Loucy (cell line): Measurements from ENCODE around the gene LRRC18.

Experiments
- H2AFZ ChIP-seq: fragments of 200-600 bp; sonication (generic); 2 replicates; pipeline ENCODE4 v1.6.0; 2016; ENCODE audit warnings: antibody characterized with exemption, mild to moderate bottlenecking, low read length, moderate library complexity
- H3F3A ChIP-seq: fragments of 200-600 bp; 2 replicates; pipeline ENCODE4 v1.6.0; 2016; ENCODE audit warnings: antibody characterized with exemption, low read depth, mild to moderate bottlenecking
- H3K27me3 ChIP-seq: fragments of 200-600 bp; sonication (generic); 2 replicates; pipeline ENCODE4 v1.6.1; 2014; ENCODE audit warnings: low read length, mild to moderate bottlenecking; ENCODE audit not compliant: insufficient read depth, poor library complexity, severe bottlenecking
- H3K36me3 ChIP-seq: fragments of 200-600 bp; sonication (generic); 2 replicates; pipeline ENCODE4 v1.6.1; 2016; ENCODE audit warnings: low read length; ENCODE audit not compliant: insufficient read depth
- H3K4me1 ChIP-seq: fragments of 200-600 bp; sonication (generic); 2 replicates; pipeline ENCODE4 v1.5.1; 2014; ENCODE audit warnings: low read length, mild to moderate bottlenecking; ENCODE audit not compliant: insufficient read depth, poor library complexity, severe bottlenecking
- H3K4me2 ChIP-seq: fragments of 200-600 bp; sonication (generic); 2 replicates; pipeline ENCODE4 v1.6.0; 2014; ENCODE audit warnings: antibody characterized with exemption, low read length, low read depth, mild to moderate bottlenecking; ENCODE audit not compliant: poor library complexity, severe bottlenecking
- H3K4me3 ChIP-seq: fragments of 200-600 bp; sonication (generic); 2 replicates; pipeline ENCODE4 v1.5.1; 2014; ENCODE audit warnings: low read length, mild to moderate bottlenecking, mixed read lengths; ENCODE audit not compliant: poor library complexity, severe bottlenecking
- H3K79me2 ChIP-seq: fragments of 200-600 bp; sonication (generic); 2 replicates; pipeline ENCODE4 v1.6.1; 2014; ENCODE audit warnings: low read length; ENCODE audit not compliant: insufficient read depth
- H3K9ac ChIP-seq: fragments of 200-600 bp; sonication (generic); 2 replicates; pipeline ENCODE4 v1.6.0; 2014; ENCODE audit warnings: mild to moderate bottlenecking, low read depth, low read length, moderate library complexity; ENCODE audit not compliant: poor library complexity, severe bottlenecking
- H3K9me2 ChIP-seq: fragments of 200-600 bp; sonication (generic); replicated peaks from 2 replicates; pipeline ENCODE4 v1.6.1; 2016; ENCODE audit warnings: low read depth, low read length, mixed read lengths
- H3K9me3 ChIP-seq: fragments of 200-600 bp; sonication (generic); 2 replicates; pipeline ENCODE4 v1.6.1; 2014; ENCODE audit warnings: mild to moderate bottlenecking, antibody characterized with exemption, low read length, low read depth; ENCODE audit not compliant: insufficient read depth
- H4K20me1 ChIP-seq: fragments of 200-600 bp; sonication (generic); 2 replicates; pipeline ENCODE4 v1.6.0; 2014; ENCODE audit warnings: antibody characterized with exemption, low read length, mild to moderate bottlenecking; ENCODE audit not compliant: insufficient read depth, poor library complexity, severe bottlenecking
- EZH2phosphoT487 ChIP-seq: fragments of 200-600 bp; IDR thresholded peaks from 2 replicates; pipeline ENCODE4 v1.6.1; 2018; ENCODE audit warnings: antibody characterized with exemption, mild to moderate bottlenecking, moderate library complexity, borderline replicate concordance
- TF ChIP-seq, protein P1 (sequence below): fragments of 200-600 bp; sonication (generic); conservative IDR thresholded peaks from 2 replicates; pipeline ENCODE4 v1.5.1; 2014; ENCODE audit warnings: mild to moderate bottlenecking, antibody characterized with exemption, low read length

Gene LRRC18

DNA sequence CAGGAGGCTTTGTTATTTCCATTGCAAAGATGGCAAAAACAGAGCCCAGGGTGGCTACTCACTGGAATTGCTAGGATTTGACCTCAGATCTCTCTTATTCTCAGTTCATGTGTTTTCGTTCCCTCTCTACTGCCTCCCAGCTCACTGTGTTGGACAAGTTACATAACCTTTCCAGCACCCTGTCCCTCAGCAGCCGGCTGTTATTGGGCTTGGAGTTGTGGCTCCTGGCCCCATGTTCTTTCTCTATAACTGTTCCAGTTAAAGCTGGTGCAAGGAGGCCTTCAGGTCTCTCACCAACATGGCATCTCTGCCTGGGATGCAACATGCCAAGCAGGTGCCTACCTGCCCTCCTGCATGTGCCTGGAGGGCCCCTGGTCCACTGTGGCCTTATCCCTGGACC lies 56.8 kb downstream of the LRRC18 start:
- Histone ChIP-seq H3K4me1 (no peaks in the 10 kb centered on the region), H3F3A (no peaks in the 10 kb centered on the region), H3K27me3 (no peaks in the 10 kb centered on the region), H2AFZ (no peak overlapping the region), H3K36me3 (no peaks in the 10 kb centered on the region), H4K20me1 (no peaks in the 10 kb centered on the region), H3K79me2 (no peaks in the 10 kb centered on the region), H3K9me3 (no peaks in the 10 kb centered on the region), H3K9me2 (no peaks in the 10 kb centered on the region), H3K4me3 (no peak overlapping the region), H3K9ac (no peak overlapping the region), H3K4me2 (no peak overlapping the region)
- TF ChIP-seq EZH2phosphoT487: no peak

DNA sequence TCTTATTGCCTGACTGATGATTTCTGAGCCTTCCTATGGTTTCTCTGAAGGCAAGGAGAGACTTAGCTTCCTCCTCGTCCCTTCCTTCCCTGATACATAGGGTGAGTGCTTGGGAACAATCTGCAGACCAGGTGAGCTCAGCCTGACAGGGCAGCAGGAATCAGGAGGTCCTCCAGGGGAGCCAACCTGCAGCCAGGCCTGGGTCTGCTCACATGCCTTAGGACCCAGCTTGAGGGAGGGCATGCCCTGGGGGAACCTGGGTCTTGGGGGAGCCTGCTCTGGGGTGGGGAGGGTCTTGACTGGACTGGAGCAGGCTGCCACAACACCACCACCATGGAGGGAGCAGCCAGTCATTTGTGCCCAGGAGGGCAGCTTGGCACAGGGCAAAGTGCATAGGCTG lies 57.7 kb downstream of the LRRC18 start:
- Histone ChIP-seq H3K9me2 (no peaks in the 10 kb centered on the region), H3K79me2 (no peaks in the 10 kb centered on the region), H3F3A (no peaks in the 10 kb centered on the region), H3K36me3 (no peaks in the 10 kb centered on the region), H3K4me2 (no peak overlapping the region), H3K9ac (no peak overlapping the region), H3K27me3 (no peaks in the 10 kb centered on the region), H3K4me3 (no peak overlapping the region), H2AFZ (no peak overlapping the region), H3K4me1 (no peaks in the 10 kb centered on the region), H3K9me3 (no peaks in the 10 kb centered on the region), H4K20me1 (no peaks in the 10 kb centered on the region)
- TF ChIP-seq, protein P1, sequence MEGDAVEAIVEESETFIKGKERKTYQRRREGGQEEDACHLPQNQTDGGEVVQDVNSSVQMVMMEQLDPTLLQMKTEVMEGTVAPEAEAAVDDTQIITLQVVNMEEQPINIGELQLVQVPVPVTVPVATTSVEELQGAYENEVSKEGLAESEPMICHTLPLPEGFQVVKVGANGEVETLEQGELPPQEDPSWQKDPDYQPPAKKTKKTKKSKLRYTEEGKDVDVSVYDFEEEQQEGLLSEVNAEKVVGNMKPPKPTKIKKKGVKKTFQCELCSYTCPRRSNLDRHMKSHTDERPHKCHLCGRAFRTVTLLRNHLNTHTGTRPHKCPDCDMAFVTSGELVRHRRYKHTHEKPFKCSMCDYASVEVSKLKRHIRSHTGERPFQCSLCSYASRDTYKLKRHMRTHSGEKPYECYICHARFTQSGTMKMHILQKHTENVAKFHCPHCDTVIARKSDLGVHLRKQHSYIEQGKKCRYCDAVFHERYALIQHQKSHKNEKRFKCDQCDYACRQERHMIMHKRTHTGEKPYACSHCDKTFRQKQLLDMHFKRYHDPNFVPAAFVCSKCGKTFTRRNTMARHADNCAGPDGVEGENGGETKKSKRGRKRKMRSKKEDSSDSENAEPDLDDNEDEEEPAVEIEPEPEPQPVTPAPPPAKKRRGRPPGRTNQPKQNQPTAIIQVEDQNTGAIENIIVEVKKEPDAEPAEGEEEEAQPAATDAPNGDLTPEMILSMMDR: no peak
- no peak for TF ChIP-seq EZH2phosphoT487

DNA sequence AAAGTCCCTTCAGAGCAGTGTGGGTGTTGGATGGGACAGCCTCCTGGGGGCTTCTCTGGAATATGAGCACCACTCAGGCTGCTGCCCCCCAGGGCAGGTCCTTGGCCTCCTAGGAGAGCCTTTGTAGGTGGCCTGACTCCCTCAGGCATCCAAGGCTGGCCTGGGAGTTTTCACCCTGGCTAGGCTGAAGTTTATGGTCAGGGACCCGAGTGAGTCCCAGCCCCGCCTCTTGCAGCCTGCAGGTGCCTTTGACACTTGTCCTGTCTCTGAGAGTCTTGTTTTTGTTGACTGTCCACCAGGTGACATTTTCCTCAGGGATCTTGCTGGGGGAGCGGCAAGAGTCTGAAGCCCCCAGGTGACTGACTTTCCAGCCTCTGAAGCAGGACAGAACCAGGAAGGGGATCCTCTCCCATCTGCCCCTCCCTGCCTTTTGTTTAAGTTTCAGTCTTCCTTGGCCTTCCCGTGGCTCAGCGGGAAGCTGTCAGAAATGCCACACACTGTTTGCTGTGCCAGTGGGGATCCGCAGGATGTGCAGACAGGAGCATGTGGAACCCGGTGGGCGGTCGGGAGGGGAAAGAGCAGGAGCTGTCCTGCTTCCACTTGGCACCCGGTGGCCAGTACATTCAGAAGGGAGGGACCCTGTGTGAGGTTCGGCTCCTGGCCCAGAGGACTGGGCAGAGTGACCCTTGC lies 59.5 kb downstream of the LRRC18 start:
- H3K9ac ChIP-seq: no peak overlapping the region
- no peaks in the 10 kb centered on the region for H3K27me3 ChIP-seq
- TF ChIP-seq, protein P1: no peak
- no peak for TF ChIP-seq EZH2phosphoT487

DNA sequence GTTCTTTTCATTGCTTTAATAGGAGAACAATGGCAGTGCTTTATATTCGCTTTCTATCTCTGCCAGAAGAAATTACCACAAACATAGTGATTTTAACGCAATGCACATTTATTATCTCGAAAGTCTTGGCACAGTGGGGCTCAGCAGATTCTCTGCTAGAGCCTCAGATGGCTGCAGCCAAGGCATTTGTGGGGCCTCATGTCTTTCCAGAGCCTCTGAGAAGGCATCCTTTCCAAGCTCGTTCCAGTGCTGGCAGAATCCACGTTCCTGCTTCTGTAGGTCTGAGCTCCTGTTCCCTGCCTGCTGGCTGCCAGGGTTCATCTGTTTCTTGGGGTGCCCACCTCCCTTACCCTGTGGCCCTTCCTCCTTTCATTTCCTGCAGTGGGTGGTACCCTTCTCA lies 60.2 kb downstream of the LRRC18 start:
- H3K36me3 ChIP-seq: no peaks in the 10 kb centered on the region
- no peak overlapping the region for H2AFZ ChIP-seq
- H4K20me1 ChIP-seq: no peaks in the 10 kb centered on the region
- H3F3A ChIP-seq: no peaks in the 10 kb centered on the region
- no peaks in the 10 kb centered on the region for H3K79me2 ChIP-seq
- no peaks in the 10 kb centered on the region for H3K9me3 ChIP-seq
- H3K4me2 ChIP-seq: no peak overlapping the region
- no peaks in the 10 kb centered on the region for H3K4me1 ChIP-seq
- H3K4me3 ChIP-seq: no peak overlapping the region
- no peaks in the 10 kb centered on the region for H3K27me3 ChIP-seq
- H3K9me2 ChIP-seq: no peaks in the 10 kb centered on the region
- no peak for TF ChIP-seq EZH2phosphoT487
- TF ChIP-seq, protein P1: no peak
- no peak overlapping the region for H3K9ac ChIP-seq

More for the DNA sequence above, 59.5 kb downstream of the LRRC18 start:
- Histone ChIP-seq H4K20me1 (no peaks in the 10 kb centered on the region), H3K9me2 (no peaks in the 10 kb centered on the region), H3K79me2 (no peaks in the 10 kb centered on the region), H3K4me1 (no peaks in the 10 kb centered on the region), H3K4me2 (no peak overlapping the region), H3K36me3 (no peaks in the 10 kb centered on the region), H3K9me3 (no peaks in the 10 kb centered on the region), H3F3A (no peaks in the 10 kb centered on the region), H2AFZ (no peak overlapping the region), H3K4me3 (no peak overlapping the region)
